HG02759 (cell line): ENCODE measurements around the gene RGS12.
A peak's percentile ranks its signal among the peaks of the same experiment; 100 is the strongest.
"Not testable (repeated sequence)": the region's sequence is repeated elsewhere in the genome, so short reads cannot be mapped to it uniquely, and the experiment has no call there.

Experiments
- ATAC-seq: cut with Tn5 transposase; IDR thresholded peaks from one replicate; pipeline ENCODE4 v1.9.1; 2021; ENCODE audit warnings: mild to moderate bottlenecking, moderate library complexity; ENCODE audit not compliant: unreplicated experiment

RGS12 gene

DNA sequence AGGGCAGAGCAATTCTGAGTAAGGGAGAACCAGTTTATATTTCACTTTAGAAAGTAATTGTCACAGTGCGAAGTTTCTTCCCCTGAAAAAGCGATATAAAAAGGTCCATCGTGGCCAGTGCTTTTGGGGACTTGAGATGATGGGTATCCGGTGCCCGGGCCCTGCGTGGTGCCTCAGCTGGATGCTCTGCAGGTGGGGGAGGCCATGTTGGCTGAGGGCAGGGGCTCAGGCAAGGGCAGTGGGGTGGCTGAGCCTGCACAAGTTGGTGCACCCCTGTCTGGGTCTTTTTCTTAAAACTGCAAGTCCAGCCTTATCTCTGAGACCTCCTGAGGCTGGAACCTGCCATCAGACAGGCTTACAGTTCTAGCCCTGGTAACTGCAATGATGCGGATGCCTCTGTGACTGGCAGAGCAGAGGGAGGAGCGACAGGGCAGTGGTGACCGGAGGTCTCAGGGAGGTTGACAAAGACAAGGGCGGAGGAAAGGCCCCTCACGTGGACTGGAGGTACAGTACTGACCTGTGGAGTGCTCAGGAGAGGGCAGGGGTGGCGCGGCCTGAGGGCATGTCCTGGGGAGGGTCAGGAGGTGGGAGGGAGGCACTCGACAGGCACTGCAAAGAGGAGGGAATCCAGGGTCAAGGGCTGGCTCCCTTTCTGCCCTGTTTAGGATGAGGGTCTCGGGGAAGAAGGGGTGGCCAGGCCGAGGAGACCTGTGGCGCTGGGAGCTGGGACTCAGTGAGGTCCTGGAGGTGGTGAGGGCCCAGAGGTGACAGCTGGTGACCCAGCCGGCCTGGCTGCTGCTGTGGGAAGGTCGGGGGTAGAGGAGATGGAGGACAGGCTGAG, 1.8 kb downstream of the RGS12 start:
- no peak for ATAC-seq

DNA sequence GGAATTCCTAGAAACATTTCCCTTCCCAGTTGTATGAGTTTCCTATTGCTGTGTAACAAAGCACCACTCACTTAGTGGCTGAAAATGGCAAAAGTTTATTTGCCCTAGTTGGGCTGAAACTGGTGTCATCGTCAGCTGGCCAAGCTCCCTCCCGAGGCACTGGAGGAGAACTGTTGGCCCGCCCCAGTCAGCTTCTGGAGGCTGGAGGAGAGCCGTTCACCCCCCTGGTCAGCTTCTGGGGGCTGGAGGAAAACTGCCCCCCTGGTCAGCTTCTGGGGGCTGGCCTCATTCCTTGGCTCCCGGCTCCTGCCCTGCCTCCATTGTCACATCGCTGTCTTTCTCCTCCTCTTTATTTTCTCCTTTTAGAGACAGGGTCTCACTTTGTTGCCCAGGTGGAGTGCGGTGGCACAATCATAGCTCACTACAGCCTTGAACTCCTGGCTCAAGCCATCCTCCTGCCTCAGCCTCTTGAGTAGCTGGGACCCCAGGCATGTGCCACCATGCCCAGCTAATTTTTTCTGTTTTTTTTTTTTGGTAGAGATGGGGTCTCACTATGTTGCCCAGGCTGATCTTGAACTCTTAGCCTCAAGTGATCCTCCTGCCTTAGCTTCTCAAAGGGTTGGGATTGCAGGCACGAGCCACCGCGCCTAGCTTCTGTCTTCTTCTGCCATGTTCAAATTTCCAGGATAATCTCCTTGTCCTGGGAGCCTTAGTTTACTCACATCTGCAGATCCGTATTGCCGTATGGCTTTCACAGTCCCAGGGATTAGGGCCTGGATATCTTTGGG, 3.2 kb downstream of the RGS12 start:
- no peak for ATAC-seq

DNA sequence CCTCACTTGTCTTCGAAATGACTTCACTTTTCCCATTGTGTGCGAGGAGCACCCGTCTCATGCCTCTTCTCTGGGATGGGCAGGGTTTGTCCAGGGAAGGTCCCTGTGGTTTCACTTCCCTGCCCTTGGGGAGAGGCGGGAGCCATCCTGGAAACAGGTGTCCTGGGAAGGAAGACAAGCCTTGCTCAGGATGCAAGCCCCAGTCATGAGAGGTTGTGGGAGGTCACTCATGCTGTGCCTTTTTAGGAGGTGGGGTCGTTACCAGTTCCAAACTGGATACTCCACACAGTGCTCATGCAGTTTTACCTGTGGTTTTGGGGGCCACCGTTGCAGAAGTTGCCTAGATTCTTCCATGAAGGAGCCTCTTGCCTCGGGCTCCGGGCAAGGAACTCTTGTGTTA, 3.8 kb downstream of the RGS12 start:
- no peak for ATAC-seq

- ATAC-seq, result no peak
Measured at GRCh38 chr4:3297066-3297859, 4.4 kb downstream of the RGS12 start.

- no peak for ATAC-seq
Measured at GRCh38 chr4:3299122-3299975, 6.5 kb downstream of the RGS12 start.

DNA sequence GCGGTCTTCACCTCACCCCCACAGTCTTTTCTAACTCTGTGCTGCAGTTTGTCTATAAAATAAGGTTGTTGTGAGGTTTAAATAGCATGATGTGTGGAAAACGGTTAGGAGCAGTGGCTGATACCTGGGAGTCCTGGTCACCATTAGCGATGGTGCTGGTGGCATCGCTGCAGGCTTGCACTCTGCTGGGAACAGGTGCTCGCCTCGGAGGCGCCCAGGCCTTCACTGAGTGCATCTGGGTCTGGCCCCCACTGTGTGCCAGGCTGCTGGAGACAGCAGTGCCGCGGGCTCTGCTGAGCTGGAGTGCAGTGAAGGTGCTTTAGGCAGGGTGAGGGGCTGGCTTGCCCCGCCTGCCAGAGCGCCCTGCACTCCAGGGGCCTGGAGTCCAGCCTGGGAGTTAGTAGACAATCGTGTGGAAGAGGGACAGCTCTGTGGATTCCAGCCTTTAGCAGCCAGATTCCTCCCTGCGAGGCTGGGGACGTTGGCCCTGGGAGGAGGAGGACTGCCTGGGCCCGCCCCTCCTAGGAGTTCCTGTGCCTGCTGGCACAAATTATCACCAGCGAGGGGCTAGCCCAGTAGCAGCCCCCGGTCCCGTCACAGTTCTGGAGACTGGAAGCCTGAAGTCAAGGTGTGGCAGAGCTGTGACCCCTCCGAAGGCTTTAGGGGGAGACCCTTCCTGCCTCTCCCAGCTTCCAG, 7.3 kb downstream of the RGS12 start:
- no peak for ATAC-seq

DNA sequence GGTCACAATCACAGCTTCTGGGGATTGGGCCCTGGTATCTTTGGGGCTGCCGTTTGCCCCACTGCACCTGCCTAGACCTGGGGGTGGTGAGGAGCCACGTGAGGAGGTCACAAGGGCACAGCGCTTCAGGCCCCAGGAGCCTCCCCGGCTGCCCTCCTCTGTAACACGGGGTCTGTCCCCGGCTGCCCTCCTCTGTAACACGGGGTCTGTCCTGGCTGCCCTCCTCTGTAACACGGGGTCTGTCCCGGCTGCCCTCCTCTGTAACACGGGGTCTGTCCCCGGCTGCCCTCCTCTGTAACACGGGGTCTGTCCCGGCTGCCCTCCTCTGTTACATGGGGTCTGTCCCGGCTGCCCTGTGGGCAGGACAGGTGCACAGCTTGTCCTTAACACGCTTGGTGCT, 8.1 kb downstream of the RGS12 start:
- ATAC-seq, result not testable (repeated sequence)

DNA sequence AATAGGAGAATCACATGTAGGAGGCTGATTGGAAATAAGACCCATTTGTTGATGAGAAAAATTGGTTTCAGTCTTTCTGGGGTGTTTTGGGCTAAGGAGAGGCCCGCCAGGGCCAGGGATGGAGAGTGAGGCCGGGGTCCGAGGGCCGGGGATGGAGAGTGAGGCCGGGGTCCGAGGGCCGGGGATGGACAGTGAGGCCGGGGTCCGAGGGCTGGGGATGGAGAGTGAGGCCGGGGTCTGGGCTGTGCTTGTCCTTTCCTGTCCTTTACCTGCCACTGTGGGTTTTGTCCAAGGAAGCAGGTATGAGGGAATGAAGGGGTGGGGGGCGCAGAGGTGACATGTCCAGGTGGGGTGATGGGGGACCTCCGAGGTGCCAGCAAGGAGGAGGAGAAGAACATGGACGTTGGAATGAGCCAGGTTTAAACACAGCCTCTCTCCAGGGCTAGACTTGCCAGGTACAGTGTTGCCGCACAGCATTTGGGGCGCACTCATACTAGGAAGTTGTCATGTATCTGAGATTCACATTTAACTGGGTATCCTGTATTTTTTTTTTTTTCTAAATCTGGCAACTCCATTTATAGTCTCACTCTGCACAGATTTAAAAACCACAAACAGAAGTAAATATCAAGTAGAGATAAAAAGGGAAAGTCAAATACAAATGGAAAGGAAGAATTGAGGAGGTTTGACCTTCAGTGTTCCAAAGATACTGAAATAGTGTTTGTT, 8.8 kb downstream of the RGS12 start:
- ATAC-seq, result no peak

GRCh38 chr4:3302173-3302785, 9.5 kb downstream of the RGS12 start:
- peak; percentile 81 for ATAC-seq

DNA sequence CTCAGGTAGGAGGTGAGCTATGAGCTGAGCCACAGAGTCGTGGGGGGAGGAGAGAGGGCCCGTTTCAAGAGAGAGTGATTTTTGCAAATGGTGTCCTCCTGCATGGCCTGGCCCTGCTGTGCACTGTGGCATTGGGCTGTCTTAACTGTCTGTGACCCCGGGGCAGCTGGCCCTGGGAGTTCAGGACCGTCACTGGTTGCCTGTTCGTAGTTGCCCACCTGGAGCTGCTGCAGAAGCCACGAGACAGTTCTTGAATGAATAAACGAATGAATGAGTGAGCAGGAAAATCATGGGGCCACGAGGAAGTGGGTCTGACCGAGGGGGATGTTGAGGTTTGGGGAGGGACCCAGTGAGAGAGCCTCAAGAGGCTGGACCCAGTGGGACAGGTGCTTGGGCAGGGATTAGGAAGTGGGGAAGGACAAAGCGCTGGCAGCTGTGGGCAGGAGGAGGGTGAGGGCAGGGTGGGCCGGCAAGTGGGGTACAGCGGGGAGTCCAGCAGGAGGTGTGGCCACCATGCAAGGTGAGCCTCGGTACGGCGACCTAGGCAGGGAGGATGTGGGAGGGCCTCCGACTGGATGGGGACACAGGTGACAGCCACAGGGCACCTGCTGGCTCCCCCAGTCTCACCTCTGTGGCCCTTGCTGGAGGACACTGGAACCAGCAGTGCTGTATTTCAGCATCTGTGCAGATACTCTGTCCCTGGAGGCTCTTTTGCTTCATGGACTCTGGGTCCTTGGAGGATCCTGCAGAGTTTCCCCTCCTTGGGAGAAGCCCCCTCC, 10.2 kb downstream of the RGS12 start:
- peak; percentile 21 for ATAC-seq

GRCh38 chr4:3303565-3303824, 10.7 kb downstream of the RGS12 start:
- ATAC-seq, result no peak

GRCh38 chr4:3303923-3304710, 11.3 kb downstream of the RGS12 start:
- no peak for ATAC-seq

GRCh38 chr4:3304831-3305609, 12.2 kb downstream of the RGS12 start:
- ATAC-seq, result no peak

GRCh38 chr4:3305610-3306371, 13.0 kb downstream of the RGS12 start:
- ATAC-seq, result no peak

DNA sequence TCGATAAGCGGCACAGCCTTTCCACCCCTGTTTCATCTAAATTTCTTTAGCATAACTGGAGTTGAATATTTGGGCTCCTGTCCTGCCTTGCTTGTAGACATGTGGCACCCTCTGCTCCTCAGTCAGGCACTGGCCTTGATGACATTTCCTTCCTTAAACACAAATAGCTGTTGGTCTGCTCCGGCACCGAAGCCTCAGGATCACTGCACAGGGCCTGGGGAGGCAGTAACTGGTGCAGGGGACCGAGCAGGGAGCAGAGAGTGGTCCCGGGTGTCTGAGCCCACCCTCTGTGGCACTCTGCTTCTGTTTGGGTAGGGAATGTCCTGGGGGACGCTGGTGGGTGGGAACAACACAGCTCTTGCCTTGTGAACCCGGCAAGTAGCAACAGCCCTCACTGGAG, 13.6 kb downstream of the RGS12 start:
- no peak for ATAC-seq

DNA sequence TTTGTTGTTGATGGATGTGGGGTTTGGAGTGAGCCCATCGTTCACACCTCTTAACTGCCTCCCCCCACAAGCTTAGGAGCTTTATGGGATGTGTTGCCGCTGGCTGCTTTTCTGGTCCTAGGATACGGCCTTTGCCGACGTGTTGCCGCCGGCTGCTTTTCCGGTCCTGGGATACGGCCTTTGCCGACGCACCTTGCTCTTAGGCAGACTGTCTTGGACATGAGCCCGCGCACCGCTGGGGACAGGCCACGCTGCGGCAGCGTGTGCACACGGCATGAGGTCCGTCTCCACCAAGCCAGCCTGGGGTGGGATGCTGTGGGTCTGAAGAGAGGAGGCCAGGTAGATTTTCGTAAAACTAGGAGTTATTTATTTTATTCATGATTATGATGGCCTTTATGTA, 14.2 kb downstream of the RGS12 start:
- ATAC-seq, result no peak
